ENCODE results near the gene CRADD. TPM values are rescaled to one million over a fixed set of nuclear protein-coding genes. Genes with fewer than 3 reads are reported as not detected.

The CRADD gene
- total and polyA plus RNA-seq, 2 donors (not counting 3 experiments of a cell fraction or from before 2014, with no cell fraction given), result 11.7 to 14.5 TPM

- H2AFZ ChIP-seq (ENCODE audit: low read depth, low read length), result no peak overlapping the region
- H3K4me1 ChIP-seq (ENCODE audit: control insufficient read depth, extremely low read depth, insufficient read depth, low read length), result peaks cover 10% of the 10 kb centered on the region
- H3K27me3 ChIP-seq (ENCODE audit: control insufficient read depth in 2 of 2, insufficient read depth in 2 of 2, low read length in 2 of 2), result peaks cover 1 to 9% of the 10 kb centered on the region in 2 experiments
- CTCF ChIA-PET, result no interaction called here
- DNase-seq (ENCODE audit: low read depth, low spot score) (no peak), FAIRE-seq (no peak)
- POLR2A ChIA-PET, result no interaction called here
- no peaks in the 10 kb centered on the region for H3K79me2 ChIP-seq (ENCODE audit: control insufficient read depth, insufficient read depth, low read length)
- H3K9me1 ChIP-seq (replicated peaks; ENCODE audit: control insufficient read depth, extremely low read depth, insufficient read depth, low read length), result no peaks in the 10 kb centered on the region
- intact Hi-C loops (cut with micrococcal nuclease) (no loop called here), dilution Hi-C loops (cut with MboI; ENCODE audit: extremely low pct_ligation_motif_present, low sequenced_read_pairs) (no loop called here)
- no peak overlapping the region for H3K4me3 ChIP-seq (replicated peaks in 1 of 3; ENCODE audit: insufficient read depth in 1 of 3, low read depth in 1 of 3, low read length in 3 of 3)
- H4K20me1 ChIP-seq (replicated peaks; ENCODE audit: control insufficient read depth, extremely low read depth, insufficient read depth, low read length), result no peaks in the 10 kb centered on the region
- no peak overlapping the region for H3K27ac ChIP-seq (ENCODE audit: insufficient read depth, low read depth, low read length)
- no TSS peak for BruUV-seq (replicated peaks)
- TF ChIP-seq MYC (IDR thresholded peaks at IDR 0.05; ENCODE audit: low read depth, low read length) (no peak), EZH2 (IDR thresholded peaks at IDR 0.05; ENCODE audit: borderline replicate concordance, low read depth, low read length, severe bottlenecking) (no peak), JUN (IDR thresholded peaks at IDR 0.05; ENCODE audit: borderline replicate concordance, insufficient read depth, insufficient read length, low read depth) (no peak), POLR2A (IDR thresholded peaks at IDR 0.05; ENCODE audit: low read depth, low read length) (no peak), GATA2 (IDR thresholded peaks at IDR 0.05; ENCODE audit: insufficient read depth, insufficient read length, low read depth, low read length) (no peak)
- TF ChIP-seq, protein P1, sequence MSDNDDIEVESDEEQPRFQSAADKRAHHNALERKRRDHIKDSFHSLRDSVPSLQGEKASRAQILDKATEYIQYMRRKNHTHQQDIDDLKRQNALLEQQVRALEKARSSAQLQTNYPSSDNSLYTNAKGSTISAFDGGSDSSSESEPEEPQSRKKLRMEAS (IDR thresholded peaks at IDR 0.05; ENCODE audit: insufficient read depth, insufficient read length), result no peak
- no peak overlapping the region for H3K9ac ChIP-seq (replicated peaks; ENCODE audit: extremely low read depth, insufficient read depth, low read length)
- no peaks in the 10 kb centered on the region for H3K9me3 ChIP-seq (replicated peaks; ENCODE audit: control insufficient read depth, insufficient read depth, low read length)
- no peaks in the 10 kb centered on the region for H3K36me3 ChIP-seq (ENCODE audit: control insufficient read depth in 2 of 2, extremely low read depth in 1 of 2, insufficient read depth in 2 of 2, low read length in 2 of 2)
- H3K4me2 ChIP-seq (ENCODE audit: insufficient read depth, low read length), result no peak overlapping the region
Measured at GRCh38 chr12:93674386-93674785, 2.8 kb upstream of the CRADD start.

DNA sequence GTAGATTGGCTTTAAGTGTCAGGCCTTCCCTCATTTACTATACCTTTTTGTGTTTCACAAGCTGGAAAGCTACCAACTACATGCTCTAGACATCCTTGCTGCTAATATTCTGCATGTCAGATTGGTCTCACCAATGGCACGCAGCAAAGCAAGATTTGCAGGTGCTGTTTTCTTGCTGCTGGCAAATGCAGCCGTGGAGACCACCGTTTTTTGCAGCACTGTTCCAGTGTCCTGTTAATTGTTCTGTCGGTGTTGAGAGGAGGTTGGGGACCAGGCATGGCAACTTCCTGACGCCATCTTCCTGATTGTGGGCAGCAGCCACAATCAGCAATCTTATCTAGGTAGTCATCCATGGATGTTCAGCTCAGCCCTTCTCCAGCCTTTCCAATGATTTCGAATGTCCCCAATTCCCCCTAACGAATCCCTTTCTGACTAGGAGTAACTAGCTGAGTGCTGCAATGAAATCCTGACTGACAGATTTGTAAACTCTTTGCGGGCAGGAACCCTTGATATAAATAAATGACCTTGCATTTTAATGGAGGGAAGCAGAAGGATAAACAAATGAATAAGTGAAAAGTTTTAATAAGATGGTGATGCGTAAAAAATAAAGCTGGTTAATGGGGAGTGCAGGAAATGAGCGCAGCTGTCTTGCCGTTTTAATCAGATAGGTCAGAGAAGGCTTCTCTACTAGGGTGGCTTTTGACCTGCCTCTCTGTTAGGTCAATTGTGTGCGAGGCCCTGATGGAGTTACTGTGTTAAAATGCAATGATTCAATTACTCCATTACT is 574 bp upstream of the CRADD start:
- ChIA-PET POLR2A (no interaction called here), CTCF (interaction anchor here (1.0 to 1.4 kb wide), 4 partner anchors 9 to 426 kb away, joined by 4 to 12 read pairs (median 5); no protein-coding TSS in a partner anchor)

More for the DNA sequence above, 574 bp upstream of the CRADD start:
- no TSS peak for BruUV-seq (replicated peaks)
- H3K79me2 ChIP-seq (ENCODE audit: control insufficient read depth, insufficient read depth, low read length), result no peaks in the 10 kb centered on the region
- no peaks in the 10 kb centered on the region for H4K20me1 ChIP-seq (replicated peaks; ENCODE audit: control insufficient read depth, extremely low read depth, insufficient read depth, low read length)
- dilution Hi-C loops (cut with MboI; ENCODE audit: extremely low pct_ligation_motif_present, low sequenced_read_pairs), result no loop called here
- DNase-seq (ENCODE audit: low read depth, low spot score) (no peak), FAIRE-seq (no peak)
- no peak overlapping the region for H3K9ac ChIP-seq (replicated peaks; ENCODE audit: extremely low read depth, insufficient read depth, low read length)
- peak overlapping the region; percentile 19 to 68 (median 67) for H3K4me3 ChIP-seq (replicated peaks in 1 of 3; ENCODE audit: insufficient read depth in 1 of 3, low read depth in 1 of 3, low read length in 3 of 3)
- H3K9me3 ChIP-seq (replicated peaks; ENCODE audit: control insufficient read depth, insufficient read depth, low read length), result no peaks in the 10 kb centered on the region
- no peaks in the 10 kb centered on the region for H3K9me1 ChIP-seq (replicated peaks; ENCODE audit: control insufficient read depth, extremely low read depth, insufficient read depth, low read length)
- peak overlapping the region; percentile 88 for H3K4me2 ChIP-seq (ENCODE audit: insufficient read depth, low read length)
- peak overlapping the region; percentile 82 for H3K27ac ChIP-seq (ENCODE audit: insufficient read depth, low read depth, low read length)
- TF ChIP-seq POLR2A (IDR thresholded peaks at IDR 0.05; ENCODE audit: low read depth, low read length) (no peak), POLR2AphosphoS5 (IDR thresholded peaks at IDR 0.05; ENCODE audit: insufficient read depth, low read depth, low read length) (no peak), MYC (IDR thresholded peaks at IDR 0.05; ENCODE audit: low read depth, low read length) (no peak), GATA2 (IDR thresholded peaks at IDR 0.05; ENCODE audit: insufficient read depth, insufficient read length, low read depth, low read length) (no peak), FOS (IDR thresholded peaks at IDR 0.05; ENCODE audit: borderline replicate concordance, insufficient read depth, low read length) (no peak), JUN (IDR thresholded peaks at IDR 0.05; ENCODE audit: borderline replicate concordance, insufficient read depth, insufficient read length, low read depth) (no peak), EZH2 (IDR thresholded peaks at IDR 0.05; ENCODE audit: borderline replicate concordance, low read depth, low read length, severe bottlenecking) (no peak)
- TF ChIP-seq, protein P1 (IDR thresholded peaks at IDR 0.05; ENCODE audit: insufficient read depth, insufficient read length), result no peak
- TF ChIP-seq, protein P2, sequence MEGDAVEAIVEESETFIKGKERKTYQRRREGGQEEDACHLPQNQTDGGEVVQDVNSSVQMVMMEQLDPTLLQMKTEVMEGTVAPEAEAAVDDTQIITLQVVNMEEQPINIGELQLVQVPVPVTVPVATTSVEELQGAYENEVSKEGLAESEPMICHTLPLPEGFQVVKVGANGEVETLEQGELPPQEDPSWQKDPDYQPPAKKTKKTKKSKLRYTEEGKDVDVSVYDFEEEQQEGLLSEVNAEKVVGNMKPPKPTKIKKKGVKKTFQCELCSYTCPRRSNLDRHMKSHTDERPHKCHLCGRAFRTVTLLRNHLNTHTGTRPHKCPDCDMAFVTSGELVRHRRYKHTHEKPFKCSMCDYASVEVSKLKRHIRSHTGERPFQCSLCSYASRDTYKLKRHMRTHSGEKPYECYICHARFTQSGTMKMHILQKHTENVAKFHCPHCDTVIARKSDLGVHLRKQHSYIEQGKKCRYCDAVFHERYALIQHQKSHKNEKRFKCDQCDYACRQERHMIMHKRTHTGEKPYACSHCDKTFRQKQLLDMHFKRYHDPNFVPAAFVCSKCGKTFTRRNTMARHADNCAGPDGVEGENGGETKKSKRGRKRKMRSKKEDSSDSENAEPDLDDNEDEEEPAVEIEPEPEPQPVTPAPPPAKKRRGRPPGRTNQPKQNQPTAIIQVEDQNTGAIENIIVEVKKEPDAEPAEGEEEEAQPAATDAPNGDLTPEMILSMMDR (IDR thresholded peaks at IDR 0.05; ENCODE audit: extremely low read depth in 1 of 2, insufficient read depth in 1 of 2, low read depth in 1 of 2, low read length in 2 of 2), result no peak
- H3K27me3 ChIP-seq (ENCODE audit: control insufficient read depth in 2 of 2, insufficient read depth in 2 of 2, low read length in 2 of 2), result peaks cover 1 to 9% of the 10 kb centered on the region in 2 experiments
- H3K36me3 ChIP-seq (ENCODE audit: control insufficient read depth in 2 of 2, extremely low read depth in 1 of 2, insufficient read depth in 2 of 2, low read length in 2 of 2), result no peaks in the 10 kb centered on the region
- H3K4me1 ChIP-seq (ENCODE audit: control insufficient read depth, extremely low read depth, insufficient read depth, low read length), result peaks cover 10% of the 10 kb centered on the region
- H2AFZ ChIP-seq (ENCODE audit: low read depth, low read length), result peak overlapping the region; percentile 63
- intact Hi-C loops (cut with micrococcal nuclease), result loop anchor here (1.0 to 2.0 kb wide), 6 partner anchors 52 to 425 kb away; no protein-coding TSS in a partner anchor
